Peyer's patch (tissue), 4 donors: Measurements from ENCODE around the gene FUNDC1. TPM values are rescaled to one million over a fixed set of nuclear protein-coding genes. Genes with fewer than 3 reads are reported as not detected.

ENCODE experiments used
- DNase-seq, 3 donors: peaks; one replicate each; pipeline ENCODE4 v3.0.0-alpha.2; 2017 to 2019
- H3K27ac ChIP-seq, 4 donors: fragments of 200-600 bp; sonication (generic); one replicate each; pipeline ENCODE4 v1.5.1; 2016 to 2019
- H3K27me3 ChIP-seq, 2 donors: fragments of 200-600 bp; sonication (generic); one replicate each; pipeline ENCODE4 v1.5.1; 2019
- H3K36me3 ChIP-seq, 3 donors: fragments of 200-600 bp; sonication (generic); one replicate each; pipeline ENCODE4 v1.5.1; 2016 to 2019
- H3K4me1 ChIP-seq, 4 donors: fragments of 200-600 bp; sonication (generic); one replicate each; pipeline ENCODE4 v1.5.1; 2016 to 2019
- H3K4me3 ChIP-seq, 4 donors: fragments of 200-600 bp; sonication (generic); 1 replicate in 3 of 4; 2 replicates in 1 of 4; pipeline ENCODE4 v1.5.1; 2016 to 2019; ENCODE audit warnings: mild to moderate bottlenecking in 1 of 4
- H3K9me3 ChIP-seq, 4 donors: fragments of 200-600 bp; sonication (generic); one replicate each; pipeline ENCODE4 v1.5.1; 2016 to 2019; ENCODE audit warnings: mild to moderate bottlenecking in 1 of 4
- CTCF ChIP-seq, 6 experiments: fragments of 450-650 bp in 4 of 6; fragments of 200-600 bp in 2 of 6; sonication (generic) in 1 of 6; IDR thresholded peaks; one replicate each; pipeline ENCODE4 v1.5.1; 2017 to 2019; ENCODE audit warnings: antibody characterized with exemption in 6 of 6, mild to moderate bottlenecking in 3 of 6, moderate library complexity in 1 of 6
- POLR2A ChIP-seq, 2 donors: fragments of 450-650 bp; IDR thresholded peaks; one replicate each; pipeline ENCODE4 v1.5.1; 2017; ENCODE audit warnings: antibody characterized with exemption in 2 of 2, mild to moderate bottlenecking in 2 of 2, moderate library complexity in 2 of 2
- total RNA-seq, 4 donors: library from RNA; depleted of rRNA; stranded (reverse); fragments of >200 nt; gene quantifications; one replicate each; pipeline ENCODE4 v1.1.0, GENCODE V29; 2016

The FUNDC1 gene
- total RNA-seq, 4 donors from 2014 or later = 3.4 to 6.1 (median 3.9) TPM; not detected in 1

- H3K36me3 ChIP-seq = no peaks in the 10 kb centered on the region
- no peak overlapping the region for H3K4me3 ChIP-seq
- H3K9me3 ChIP-seq = no peaks in the 10 kb centered on the region
- H3K4me1 ChIP-seq = no peaks in the 10 kb centered on the region
- no peak for TF ChIP-seq POLR2A (IDR thresholded peaks at IDR 0.05)
- TF ChIP-seq CTCF (IDR thresholded peaks at IDR 0.05) = no peak
- DNase-seq = no peak
- no peak overlapping the region for H3K27ac ChIP-seq
- H3K27me3 ChIP-seq = no peaks in the 10 kb centered on the region
These were observed 58.6 kb downstream of the FUNDC1 start for GRCh38 chrX:44483965-44484606.

GRCh38 chrX:44482575-44482974, 60.1 kb downstream of the FUNDC1 start:
- no peaks in the 10 kb centered on the region for H3K36me3 ChIP-seq

GRCh38 chrX:44480591-44480990, 62.1 kb downstream of the FUNDC1 start:
- H3K27ac ChIP-seq = no peak overlapping the region
- no peak for TF ChIP-seq CTCF (IDR thresholded peaks at IDR 0.05)
- no peak for TF ChIP-seq POLR2A (IDR thresholded peaks at IDR 0.05)
- H3K27me3 ChIP-seq = no peaks in the 10 kb centered on the region
- no peaks in the 10 kb centered on the region for H3K9me3 ChIP-seq
- DNase-seq = no peak
- H3K4me1 ChIP-seq = no peaks in the 10 kb centered on the region
- no peaks in the 10 kb centered on the region for H3K36me3 ChIP-seq
- H3K4me3 ChIP-seq = no peak overlapping the region

More at GRCh38 chrX:44482575-44482974, 60.1 kb downstream of the FUNDC1 start:
- no peaks in the 10 kb centered on the region for H3K4me1 ChIP-seq
- no peaks in the 10 kb centered on the region for H3K27me3 ChIP-seq
- no peak overlapping the region for H3K4me3 ChIP-seq
- TF ChIP-seq CTCF (IDR thresholded peaks at IDR 0.05) = no peak
- no peak for TF ChIP-seq POLR2A (IDR thresholded peaks at IDR 0.05)
- H3K27ac ChIP-seq = no peak overlapping the region
- no peaks in the 10 kb centered on the region for H3K9me3 ChIP-seq
- no peak for DNase-seq

- TF ChIP-seq POLR2A (IDR thresholded peaks at IDR 0.05) (no peak), CTCF (IDR thresholded peaks at IDR 0.05) (no peak)
- Histone ChIP-seq H3K4me1 (no peaks in the 10 kb centered on the region), H3K27ac (no peak overlapping the region), H3K4me3 (no peak overlapping the region), H3K27me3 (no peaks in the 10 kb centered on the region), H3K36me3 (no peaks in the 10 kb centered on the region), H3K9me3 (no peaks in the 10 kb centered on the region)
- DNase-seq = no peak
These were observed 68.2 kb downstream of the FUNDC1 start for GRCh38 chrX:44474410-44474809.

Other genes starting within 250 kb of the FUNDC1 start
- gene EFHC2, start 199.2 kb downstream of the FUNDC1 start, total RNA-seq = 1 to 10 TPM in 3 of 4 donors, not detected in 1; 1.3 to 3.7 (median 3.4) TPM